AG04450 (cell line): ENCODE data around the gene HELZ2. TPM values are rescaled to one million over a fixed set of nuclear protein-coding genes. Genes with fewer than 3 reads are reported as not detected.

Experiments
- CTCF ChIA-PET: fragments of 300-600, 350-600 bp; formaldehyde crosslinking; extraction: SDS; loops from one replicate; lab custom pipeline; 2022; ENCODE audit warnings: antibody characterized with exemption, inconsistent platforms; lab: Charles Lee
- POLR2A ChIA-PET: fragments of 350-600 bp; formaldehyde crosslinking; extraction: SDS; loops from one replicate; lab custom pipeline; 2021; ENCODE audit warnings: antibody characterized with exemption, inconsistent platforms; lab: Yijun Ruan, JAX
- DNase-seq: peaks from one replicate; pipeline ENCODE4 v3.0.0-alpha.2; 2011; ENCODE audit warnings: low read depth, low spot score
- H3K27ac ChIP-seq: one replicate; pipeline ENCODE4 v1.5.1; 2012; ENCODE audit warnings: low read depth, low read length, control low read depth
- H3K27me3 ChIP-seq: one replicate; pipeline ENCODE4 v1.6.0; 2012; ENCODE audit warnings: low read length; ENCODE audit not compliant: control insufficient read depth, insufficient read depth
- H3K4me3 ChIP-seq: 2 replicates; pipeline ENCODE4 v1.5.1; 2011; ENCODE audit warnings: mild to moderate bottlenecking, low read depth, low read length, control low read depth
- H3K9me3 ChIP-seq: 2 replicates; pipeline ENCODE4 v1.5.1; 2012; ENCODE audit warnings: low read length; ENCODE audit not compliant: control insufficient read depth, insufficient read depth
- CTCF ChIP-seq: IDR thresholded peaks from 2 replicates; pipeline ENCODE4 v1.5.1; 2011; ENCODE audit warnings: low read depth, low read length, control low read depth, inconsistent platforms
- polyA plus RNA-seq: library from polyadenylated mRNA; depleted of rRNA; stranded (reverse); fragments of >200 nt; gene quantifications from 2 replicates; pipeline ENCODE4 v1.2.3, GENCODE V29; 2011

The HELZ2 gene
- polyA plus RNA-seq, 1 experiment: 4.6 TPM

GRCh38 chr20:63567136-63567385, 7.0 kb downstream of the HELZ2 start:
- Histone ChIP-seq H3K4me3 (no peak overlapping the region), H3K27me3 (no peaks in the 10 kb centered on the region), H3K9me3 (no peaks in the 10 kb centered on the region; the same call in 1 of the 2 replicates), H3K27ac (no peak overlapping the region)
- ChIA-PET POLR2A (no interaction called here), CTCF (no interaction called here)
- no peak for TF ChIP-seq CTCF
- DNase-seq: no peak

- no peak for TF ChIP-seq CTCF
- no peak overlapping the region for H3K27ac ChIP-seq
- H3K4me3 ChIP-seq: no peak overlapping the region
- no peaks in the 10 kb centered on the region; the same call in 1 of the 2 replicates for H3K9me3 ChIP-seq
- POLR2A ChIA-PET: no interaction called here
- CTCF ChIA-PET: no interaction called here
- H3K27me3 ChIP-seq: no peaks in the 10 kb centered on the region
- no peak for DNase-seq
These were observed 7.5 kb downstream of the HELZ2 start for GRCh38 chr20:63566395-63567135.

DNA sequence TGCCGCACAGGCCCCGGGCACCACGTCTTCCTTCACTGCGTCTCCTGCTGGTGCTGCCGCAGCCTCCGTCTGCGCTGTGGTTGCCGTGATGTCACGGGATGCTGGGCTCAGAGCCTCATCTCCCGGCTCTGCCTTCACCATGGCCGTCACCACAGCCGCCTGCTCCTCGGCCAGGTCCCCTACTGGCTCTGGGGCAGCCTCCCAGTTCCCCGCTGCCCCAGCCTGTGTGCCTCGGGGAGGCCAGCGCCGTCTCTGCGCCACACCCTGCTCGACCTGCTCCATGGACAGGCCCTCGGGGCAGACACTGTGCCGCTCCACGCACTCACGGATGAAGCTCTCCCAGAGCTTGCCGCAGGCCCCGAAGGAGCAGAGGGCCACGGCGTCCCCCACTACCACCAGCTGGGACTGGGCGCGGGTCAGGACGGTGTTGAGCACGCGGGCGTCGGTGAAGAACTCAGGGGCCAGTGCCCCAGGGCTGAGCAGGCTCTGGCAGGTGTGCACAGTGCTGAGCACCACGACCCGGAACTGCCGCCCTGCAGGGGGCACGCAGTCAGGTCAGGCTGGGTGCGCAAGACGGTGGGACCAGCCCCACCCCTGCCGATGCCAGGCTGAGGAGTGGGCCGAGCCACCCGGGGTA, 8.2 kb downstream of the HELZ2 start:
- Histone ChIP-seq H3K27ac (no peak overlapping the region), H3K9me3 (no peaks in the 10 kb centered on the region; the same call in 1 of the 2 replicates), H3K27me3 (no peaks in the 10 kb centered on the region), H3K4me3 (no peak overlapping the region)
- ChIA-PET POLR2A (no interaction called here), CTCF (no interaction called here)
- TF ChIP-seq CTCF: no peak
- DNase-seq: no peak

DNA sequence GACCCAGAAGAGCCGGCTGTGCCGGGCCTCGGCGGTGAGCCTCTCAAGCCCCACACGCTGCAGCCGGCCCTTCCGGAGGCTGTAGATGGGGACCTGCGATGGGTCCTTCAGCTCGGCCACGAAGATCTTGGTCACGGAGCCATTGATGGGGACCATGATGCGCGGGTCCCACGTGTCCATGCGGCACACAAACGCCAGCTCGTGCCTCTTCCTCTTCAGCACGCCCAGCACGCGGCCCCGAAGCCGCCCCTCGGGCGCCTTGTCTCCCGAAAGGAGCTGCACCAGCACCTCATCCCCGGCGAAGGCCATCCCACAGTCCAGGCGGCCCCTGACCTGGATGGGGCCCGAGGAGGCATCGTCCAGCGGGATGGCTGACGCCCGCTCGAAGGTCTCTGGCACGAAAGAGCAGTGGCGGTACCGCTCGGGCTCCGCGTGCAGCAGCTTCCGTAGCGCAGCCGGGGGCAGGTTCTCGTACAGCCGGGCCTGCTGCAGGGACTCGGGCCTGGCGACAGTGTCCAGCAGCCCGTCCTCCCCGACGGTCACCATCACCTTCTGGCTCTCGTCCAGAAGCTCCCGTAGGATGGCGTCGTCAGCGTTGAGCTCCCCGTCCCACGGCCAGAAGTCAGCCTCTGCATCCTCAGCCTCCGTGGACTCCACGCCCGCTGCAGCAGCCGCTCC, 8.9 kb downstream of the HELZ2 start:
- TF ChIP-seq CTCF: no peak
- POLR2A ChIA-PET: no interaction called here
- Histone ChIP-seq H3K4me3 (no peak overlapping the region), H3K9me3 (peaks cover 1% of the 10 kb centered on the region; the same call in 1 of the 2 replicates), H3K27ac (no peak overlapping the region), H3K27me3 (no peaks in the 10 kb centered on the region)
- DNase-seq: no peak
- CTCF ChIA-PET: no interaction called here
